HCT116 (cell line): ENCODE measurements around the gene CFAP74. TPM values are rescaled to one million over a fixed set of nuclear protein-coding genes. Genes with fewer than 3 reads are reported as not detected.
"Not testable (repeated sequence)": the region's sequence is repeated elsewhere in the genome, so short reads cannot be mapped to it uniquely, and the experiment has no call there.

Source experiments
- ATAC-seq: fragments of 200-7000 bp; cut with Tn5 transposase; 2 replicates; pipeline ENCODE4 v1.9.1; 2020; ENCODE audit warnings: mild to moderate bottlenecking, moderate library complexity
- BruUV-seq: library from RNA; stranded (reverse); fragments of 400-500 nt; replicated peaks from 2 replicates; lab custom pipeline; 2021; lab: Mats Ljungman, UMichigan
- CTCF ChIA-PET: fragments of 300-600 bp; sonication (Branson Sonifier 250); formaldehyde crosslinking; loops from one replicate; lab custom pipeline; 2021; ENCODE audit warnings: antibody characterized with exemption; lab: Charles Lee
- POLR2A ChIA-PET: fragments of 300-600, 350-600 bp; sonication (Branson Sonifier 250); formaldehyde crosslinking; loops from one replicate; lab custom pipeline; 2021; ENCODE audit warnings: antibody characterized with exemption; lab: Charles Lee
- RAD21 ChIA-PET, 2 experiments: fragments of 300-600 bp; sonication (Branson Sonifier 250); formaldehyde crosslinking; loops; one replicate each; lab custom pipeline; 2023; ENCODE audit warnings: low total read pairs in 2 of 2; ENCODE audit not compliant: uncharacterized antibody in 2 of 2, unreplicated experiment in 2 of 2, low non-redundant PET in 1 of 2; lab: Charles Lee
- DNase-seq: peaks from one replicate; pipeline ENCODE4 v3.0.0-alpha.2; 2010; ENCODE audit warnings: low read depth, low spot score
- H2AFZ ChIP-seq: fragments of 200-600 bp; shearing (Covaris generic), sonication (generic); 2 replicates; pipeline ENCODE4 v1.6.1; 2017; ENCODE audit warnings: low read depth, mixed run types, mixed read lengths, antibody characterized with exemption, low read length; ENCODE audit not compliant: poor library complexity, severe bottlenecking
- H3K27ac ChIP-seq: 2 replicates; pipeline ENCODE4 v1.5.1; 2012; ENCODE audit warnings: low read depth, low read length
- H3K27me3 ChIP-seq: fragments of 200-600 bp; sonication (generic); 2 replicates; pipeline ENCODE4 v1.6.1; 2016; ENCODE audit warnings: mixed run types, low read length, mixed read lengths; ENCODE audit not compliant: insufficient read depth
- H3K36me3 ChIP-seq, 2 experiments: fragments of 200-500 bp in 1 of 2; fragments of 200-600 bp in 1 of 2; sonication (Bioruptor generic) in 1 of 2; sonication (generic) in 1 of 2; 2 replicates each; pipeline versions ENCODE4 v1.5.1 to v1.6.1; 2014 to 2016; ENCODE audit warnings: low read length in 2 of 2, inconsistent platforms in 1 of 2, mixed read lengths in 1 of 2, mixed run types in 1 of 2; ENCODE audit not compliant: insufficient read depth in 2 of 2, control insufficient read depth in 1 of 2
- H3K4me1 ChIP-seq, 2 experiments: fragments of 200-600 bp in 1 of 2; sonication (generic) in 1 of 2; 2 replicates each; pipeline versions ENCODE4 v1.5.1 to v1.6.1; 2012 to 2017; ENCODE audit warnings: low read length in 2 of 2, inconsistent platforms in 1 of 2, mild to moderate bottlenecking in 1 of 2, mixed read lengths in 1 of 2, mixed run types in 1 of 2, moderate library complexity in 1 of 2; ENCODE audit not compliant: insufficient read depth in 2 of 2, control insufficient read depth in 1 of 2
- H3K4me2 ChIP-seq: fragments of 200-600 bp; sonication (generic); 2 replicates; pipeline ENCODE4 v1.6.1; 2017; ENCODE audit warnings: mixed run types, low read length, mixed read lengths
- H3K4me3 ChIP-seq, 2 experiments: fragments of 200-600 bp in 1 of 2; sonication (generic) in 1 of 2; replicated peaks in 1 of 2; 2 replicates each; pipeline ENCODE4 v1.5.1; 2011 to 2016; ENCODE audit warnings: low read length in 2 of 2, control low read depth in 1 of 2, low read depth in 1 of 2, mild to moderate bottlenecking in 1 of 2, mixed read lengths in 1 of 2, mixed run types in 1 of 2
- H3K79me2 ChIP-seq: fragments of 200-600 bp; sonication (generic); 2 replicates; pipeline ENCODE4 v1.6.1; 2017; ENCODE audit warnings: mild to moderate bottlenecking, mixed run types, low read length, moderate library complexity, mixed read lengths; ENCODE audit not compliant: insufficient read depth
- H3K9ac ChIP-seq: fragments of 200-600 bp; sonication (generic); 2 replicates; pipeline ENCODE4 v1.6.1; 2016; ENCODE audit warnings: low read length, mixed read lengths
- H3K9me2 ChIP-seq: fragments of 200-600 bp; sonication (generic), shearing (Covaris generic); 2 replicates; pipeline ENCODE4 v1.6.1; 2017; ENCODE audit warnings: mixed run types, mild to moderate bottlenecking, moderate library complexity; ENCODE audit not compliant: insufficient read depth
- H3K9me3 ChIP-seq, 2 experiments: fragments of 200-500 bp in 1 of 2; fragments of 200-600 bp in 1 of 2; sonication (Bioruptor generic) in 1 of 2; sonication (generic) in 1 of 2; 2 replicates each; pipeline ENCODE4 v1.6.1; 2014 to 2017; ENCODE audit warnings: low read length in 2 of 2, mixed read lengths in 2 of 2, inconsistent platforms in 1 of 2, low read depth in 1 of 2, mild to moderate bottlenecking in 1 of 2, mixed run types in 1 of 2, moderate library complexity in 1 of 2; ENCODE audit not compliant: control insufficient read depth in 1 of 2, insufficient read depth in 1 of 2
- H4K20me1 ChIP-seq: fragments of 200-600 bp; sonication (generic), shearing (Covaris generic); 2 replicates; pipeline ENCODE4 v1.6.1; 2017; ENCODE audit warnings: mixed run types, mild to moderate bottlenecking, moderate library complexity; ENCODE audit not compliant: insufficient read depth
- ATF3 ChIP-seq: IDR thresholded peaks from 2 replicates; pipeline ENCODE4 v1.6.1; 2012
- CTCF ChIP-seq, 3 experiments: fragments of 200-600 bp in 1 of 3; sonication (generic) in 1 of 3; IDR thresholded peaks in 2 of 3; conservative IDR thresholded peaks in 1 of 3; 2 replicates each; pipeline ENCODE4 v1.5.1; 2012 to 2017; ENCODE audit warnings: low read depth in 2 of 3, low read length in 2 of 3, antibody characterized with exemption in 1 of 3, borderline replicate concordance in 1 of 3, control low read depth in 1 of 3, mild to moderate bottlenecking in 1 of 3, mixed read lengths in 1 of 3, mixed run types in 1 of 3, moderate library complexity in 1 of 3; ENCODE audit not compliant: insufficient read depth in 1 of 3
- EGR1 ChIP-seq: IDR thresholded peaks from 2 replicates; pipeline ENCODE4 v1.6.1; 2012; ENCODE audit warnings: low read depth
- ELF1 ChIP-seq: IDR thresholded peaks from 2 replicates; pipeline ENCODE4 v1.6.1; 2012; ENCODE audit warnings: low read depth, borderline replicate concordance
- EZH2 ChIP-seq: fragments of 200-600 bp; sonication (generic); IDR thresholded peaks from 2 replicates; pipeline ENCODE4 v1.6.1; 2017; ENCODE audit warnings: antibody characterized with exemption, mixed run types
- JUND ChIP-seq: IDR thresholded peaks from 2 replicates; pipeline ENCODE4 v1.6.1; 2012
- POLR2A ChIP-seq: IDR thresholded peaks from 2 replicates; pipeline ENCODE4 v1.7.0; 2011; ENCODE audit warnings: borderline replicate concordance; ENCODE audit not compliant: insufficient read depth, insufficient read length; ENCODE audit errors: extremely low read depth
- POLR2AphosphoS5 ChIP-seq: IDR thresholded peaks from 2 replicates; pipeline ENCODE4 v1.6.1; 2011; ENCODE audit warnings: mild to moderate bottlenecking, low read depth, low read length, moderate library complexity
- RAD21 ChIP-seq: IDR thresholded peaks from 2 replicates; pipeline ENCODE4 v1.6.1; 2012; ENCODE audit warnings: low read depth, mild to moderate bottlenecking
- REST ChIP-seq: IDR thresholded peaks from 2 replicates; pipeline ENCODE4 v1.6.1; 2012; ENCODE audit warnings: low read depth
- SIN3A ChIP-seq: IDR thresholded peaks from 2 replicates; pipeline ENCODE4 v1.6.1; 2012; ENCODE audit warnings: low read depth
- SRF ChIP-seq: IDR thresholded peaks from 2 replicates; pipeline ENCODE4 v1.6.1; 2012; ENCODE audit warnings: low read depth
- TCF7L2 ChIP-seq: IDR thresholded peaks from 2 replicates; pipeline ENCODE4 v1.7.0; 2011; ENCODE audit warnings: borderline replicate concordance, inconsistent platforms; ENCODE audit not compliant: insufficient read depth, insufficient read length; ENCODE audit errors: extremely low read depth
- ZBTB33 ChIP-seq: IDR thresholded peaks from 2 replicates; pipeline ENCODE4 v1.6.1; 2011; ENCODE audit warnings: mild to moderate bottlenecking, low read length, moderate library complexity; ENCODE audit not compliant: insufficient replicate concordance; ENCODE audit errors: extremely low read depth
- ZFX ChIP-seq: fragments of 450-650 bp; IDR thresholded peaks from 2 replicates; pipeline ENCODE4 v1.6.1; 2017
- ZNF274 ChIP-seq: fragments of 200-500 bp; sonication (Bioruptor generic); IDR thresholded peaks from 2 replicates; pipeline ENCODE4 v1.6.1; 2014; ENCODE audit warnings: mild to moderate bottlenecking, low read depth, low read length, inconsistent platforms
- intact Hi-C: fragments of 100-400 bp; cut with micrococcal nuclease; formaldehyde crosslinking; loops from 2 replicates; pipeline ENCODE4 v1.10.0; 2022
- total RNA-seq: library from RNA; stranded (reverse); gene quantifications from one replicate; pipeline ENCODE4 v1.2.1, GENCODE V29; 2021; ENCODE audit not compliant: unreplicated experiment

The CFAP74 gene
- total RNA-seq, 1 experiment from 2014 or later: 4.9 TPM

- H2AFZ ChIP-seq: no peak overlapping the region
- H3K36me3 ChIP-seq: no peaks in the 10 kb centered on the region
- H3K4me3 ChIP-seq: no peak overlapping the region
- intact Hi-C loops: no loop called here
- H3K9me3 ChIP-seq: peaks cover 0 to 9% of the 10 kb centered on the region in 2 experiments; a peak in 1 of 4 replicates
- no peak overlapping the region for H3K9ac ChIP-seq
- H4K20me1 ChIP-seq: no peaks in the 10 kb centered on the region
- no peaks in the 10 kb centered on the region for H3K4me1 ChIP-seq
- H3K27me3 ChIP-seq: no peaks in the 10 kb centered on the region
- CTCF ChIA-PET: no interaction called here
- H3K27ac ChIP-seq: no peak overlapping the region
- RAD21 ChIA-PET: no interaction called here
- H3K4me2 ChIP-seq: no peak overlapping the region
- DNase-seq: no peak
- no peaks in the 10 kb centered on the region for H3K79me2 ChIP-seq
- no peaks in the 10 kb centered on the region for H3K9me2 ChIP-seq
- no peak for TF ChIP-seq EZH2
- TF ChIP-seq REST: no peak
- TF ChIP-seq POLR2A: no peak
- no peak for TF ChIP-seq ELF1
- TF ChIP-seq SIN3A: no peak
- no peak for TF ChIP-seq RAD21
- TF ChIP-seq ZFX: no peak
- TF ChIP-seq SRF: no peak
- no peak for TF ChIP-seq ZNF274
- no peak for TF ChIP-seq ZBTB33
- TF ChIP-seq ATF3: no peak
- no peak for TF ChIP-seq TCF7L2
- no peak for TF ChIP-seq POLR2AphosphoS5
- no peak for TF ChIP-seq JUND
- TF ChIP-seq EGR1: no peak
- TF ChIP-seq CTCF (IDR thresholded peaks at IDR 0.05 in 2 of 3, conservative IDR thresholded peaks at IDR 0.05 in 1 of 3; ENCODE audit: borderline replicate concordance in 1 of 3, insufficient read depth in 1 of 3, low read depth in 2 of 3, low read length in 2 of 3): no peak
- BruUV-seq: no TSS peak
- no peak for ATAC-seq
- POLR2A ChIA-PET: no interaction called here
These were observed 66.5 kb downstream of the CFAP74 start for GRCh38 chr1:1937061-1937460.

GRCh38 chr1:1934848-1935247 is 68.7 kb downstream of the CFAP74 start:
- H3K79me2 ChIP-seq, H3K27me3 ChIP-seq, ATAC-seq, H3K9me3 ChIP-seq, H3K36me3 ChIP-seq, H4K20me1 ChIP-seq, H3K4me1 ChIP-seq, intact Hi-C loops, H3K9ac ChIP-seq, H3K27ac ChIP-seq, BruUV-seq, H3K4me2 ChIP-seq, DNase-seq, POLR2A ChIA-PET, H3K9me2 ChIP-seq, H2AFZ ChIP-seq, H3K4me3 ChIP-seq, CTCF ChIA-PET, RAD21 ChIA-PET: not testable (repeated sequence)
